GM12878 (cell line): ENCODE data around the gene SCAP. TPM values are rescaled to one million over a fixed set of nuclear protein-coding genes. Genes with fewer than 3 reads are reported as not detected.

ENCODE experiments used
- ATAC-seq: fragments of 200-7000 bp; cut with Tn5 transposase; 3 replicates; pipeline ENCODE4 v1.9.1; 2020; ENCODE audit warnings: mild to moderate bottlenecking, moderate library complexity
- BruUV-seq: library from RNA; stranded (reverse); fragments of 400-500 nt; replicated peaks from 2 replicates; lab custom pipeline; 2021; lab: Mats Ljungman, UMichigan
- CTCF ChIA-PET: fragments of 300-600 bp; sonication (Branson Sonifier 250); formaldehyde crosslinking; extraction: SDS; loops from one replicate; lab custom pipeline; 2021; ENCODE audit warnings: inconsistent platforms; lab: Yijun Ruan, JAX
- POLR2A ChIA-PET: fragments of 350-600 bp; formaldehyde crosslinking; extraction: SDS; loops from one replicate; lab custom pipeline; 2021; ENCODE audit warnings: inconsistent platforms; lab: Charles Lee
- RAD21 ChIA-PET: fragments of 300-600 bp; sonication (Branson Sonifier 250); formaldehyde crosslinking; loops from one replicate; lab custom pipeline; 2023; ENCODE audit warnings: antibody characterized with exemption; ENCODE audit not compliant: unreplicated experiment; lab: Charles Lee
- SMC1A ChIA-PET: fragments of 300-600 bp; sonication (Branson Sonifier 250); formaldehyde crosslinking; loops from one replicate; lab custom pipeline; 2023; ENCODE audit not compliant: unreplicated experiment, uncharacterized antibody; lab: Charles Lee
- DNase-seq: peaks from one replicate; pipeline ENCODE4 v3.0.0-alpha.2; 2011; ENCODE audit warnings: low read depth, low spot score
- FAIRE-seq: peaks from 3 replicates; lab custom pipeline; 2011; peaks lifted over from hg19 to GRCh38; lab: Jason Lieb, UNC
- H2AFZ ChIP-seq: 2 replicates; pipeline ENCODE4 v1.6.0; 2011; ENCODE audit warnings: low read depth, low read length, control low read depth; ENCODE audit not compliant: control insufficient read depth
- H3K27ac ChIP-seq: 2 replicates; pipeline ENCODE4 v1.5.1; 2011; ENCODE audit warnings: control low read depth; ENCODE audit not compliant: control insufficient read depth, insufficient read depth
- H3K27me3 ChIP-seq, 2 experiments: replicated peaks in 1 of 2; 2 replicates each; pipeline versions ENCODE4 v1.6.0 to v1.6.1; 2011; ENCODE audit warnings: low read length in 1 of 2; ENCODE audit not compliant: control insufficient read depth in 2 of 2, insufficient read depth in 2 of 2
- H3K36me3 ChIP-seq, 2 experiments: 2 replicates each; pipeline ENCODE4 v1.5.1; 2011; ENCODE audit warnings: low read length in 1 of 2; ENCODE audit not compliant: control insufficient read depth in 2 of 2, insufficient read depth in 2 of 2
- H3K4me1 ChIP-seq: 2 replicates; pipeline ENCODE4 v1.6.1; 2011; ENCODE audit warnings: mild to moderate bottlenecking, low read length, moderate library complexity, mixed read lengths; ENCODE audit not compliant: control insufficient read depth, insufficient read depth
- H3K4me2 ChIP-seq: 2 replicates; pipeline ENCODE4 v1.6.0; 2011; ENCODE audit warnings: control low read depth; ENCODE audit not compliant: control insufficient read depth, insufficient read depth
- H3K4me3 ChIP-seq: fragments of 200-600 bp; sonication (generic); 2 replicates; pipeline ENCODE4 v1.5.1; 2016
- H3K79me2 ChIP-seq: 2 replicates; pipeline ENCODE4 v1.6.0; 2011; ENCODE audit warnings: low read length; ENCODE audit not compliant: control insufficient read depth, insufficient read depth
- H3K9ac ChIP-seq: 2 replicates; pipeline ENCODE4 v1.8.0; 2011; ENCODE audit warnings: low read length, control low read depth, mixed read lengths; ENCODE audit not compliant: control insufficient read depth, insufficient read depth
- H3K9me3 ChIP-seq: replicated peaks from 3 replicates; pipeline ENCODE4 v1.5.1; 2011; ENCODE audit warnings: mild to moderate bottlenecking, low read length; ENCODE audit not compliant: control insufficient read depth, insufficient read depth
- H4K20me1 ChIP-seq: 2 replicates; pipeline ENCODE4 v1.6.0; 2011; ENCODE audit not compliant: control insufficient read depth, insufficient read depth
- BCL3 ChIP-seq: IDR thresholded peaks from 2 replicates; pipeline ENCODE4 v1.6.1; 2011; ENCODE audit warnings: borderline replicate concordance, low read depth, mild to moderate bottlenecking, moderate library complexity, low read length; ENCODE audit not compliant: insufficient read depth, poor library complexity, severe bottlenecking
- CHD1 ChIP-seq: IDR thresholded peaks from 2 replicates; pipeline ENCODE4 v1.6.1; 2012; ENCODE audit warnings: low read depth, low read length, improper control_type of control experiment
- EED ChIP-seq: sonication (generic); IDR thresholded peaks from 2 replicates; pipeline ENCODE4 v1.6.1; 2016; ENCODE audit warnings: antibody characterized with exemption, low read depth
- GABPA ChIP-seq: IDR thresholded peaks from 2 replicates; pipeline ENCODE4 v1.6.1; 2014; ENCODE audit warnings: antibody characterized with exemption, low read depth, mild to moderate bottlenecking, inconsistent platforms
- JUNB ChIP-seq: IDR thresholded peaks from 2 replicates; pipeline ENCODE4 v1.6.1; 2016; ENCODE audit warnings: antibody characterized with exemption, mild to moderate bottlenecking
- LARP7 ChIP-seq: fragments of 450-650 bp; IDR thresholded peaks from 2 replicates; pipeline ENCODE4 v1.6.1; 2017; ENCODE audit warnings: mild to moderate bottlenecking
- MEF2A ChIP-seq: IDR thresholded peaks from 2 replicates; pipeline ENCODE4 v1.6.1; 2011; ENCODE audit warnings: low read depth, mild to moderate bottlenecking, low read length, moderate library complexity; ENCODE audit not compliant: insufficient read depth
- NFYB ChIP-seq: IDR thresholded peaks from 2 replicates; pipeline ENCODE4 v1.6.1; 2011; ENCODE audit warnings: low read depth, mild to moderate bottlenecking, low read length, improper control_type of control experiment, moderate library complexity; ENCODE audit not compliant: insufficient read depth
- POLR2A ChIP-seq: IDR thresholded peaks from 2 replicates; pipeline ENCODE4 v1.6.1; 2011; ENCODE audit warnings: low read depth, mild to moderate bottlenecking, low read length
- TAF1 ChIP-seq: IDR thresholded peaks from 2 replicates; pipeline ENCODE4 v1.6.1; 2011; ENCODE audit warnings: mild to moderate bottlenecking, low read depth, low read length, borderline replicate concordance
- YBX1 ChIP-seq: fragments of 450-650 bp; IDR thresholded peaks from 2 replicates; pipeline ENCODE4 v1.6.1; 2016; ENCODE audit warnings: antibody characterized with exemption
- ZNF687 ChIP-seq: fragments of 450-650 bp; IDR thresholded peaks from 2 replicates; pipeline ENCODE4 v1.6.1; 2017; ENCODE audit warnings: mild to moderate bottlenecking, moderate library complexity
- WGBS: methylation state at CpG from one replicate; pipeline ENCODE4 v1.1.6; 2016; ENCODE audit warnings: low lambda C conversion rate; ENCODE audit not compliant: insufficient replicate concordance, insufficient coverage; ENCODE audit errors: missing lambda C conversion rate; 5-methylcytosine and 5-hydroxymethylcytosine counted together
- in situ Hi-C: fragments of 300-500 bp; cut with MboI; formaldehyde crosslinking; loops from 9 replicates; pipeline ENCODE4 v1.14.3; 2018; ENCODE audit warnings: mixed read lengths
- intact Hi-C: fragments of 100-400 bp; cut with micrococcal nuclease; formaldehyde crosslinking; loops from one replicate; pipeline ENCODE4 v1.14.2; 2022; ENCODE audit not compliant: unreplicated experiment
- polyA plus RNA-seq, 11 experiments: library from polyadenylated mRNA; depleted of rRNA in 4 of 11; unstranded in 6 of 11; stranded (reverse) in 5 of 11; fragments of >200 nt; fragmentation: Nextera tagmentation in 4 of 11; fragmentation: Illumina TruSeq in 1 of 11; extraction: Ambion mirVana in 4 of 11; extraction: Trizol in 1 of 11; gene quantifications; 1 replicate in 1 of 11; 2 replicates in 10 of 11; pipeline versions ENCODE4 v1.2.1 to v1.2.3, GENCODE V29; 2011 to 2016; ENCODE audit warnings: inconsistent platforms in 2 of 11, missing spikeins in 2 of 11, low read depth in 1 of 11
- total RNA-seq, 4 experiments: library from RNA; depleted of rRNA in 3 of 4; stranded (reverse); fragments of >200 nt in 3 of 4; fragmentation: Illumina TruSeq in 1 of 4; extraction: Trizol in 1 of 4; gene quantifications; 2 replicates each; pipeline versions ENCODE4 v1.2.1 to v1.2.3, GENCODE V29; 2013 to 2021
- TF ChIP-seq, protein P1 (sequence below): fragments of 450-650 bp; IDR thresholded peaks from 2 replicates; pipeline ENCODE4 v1.6.1; 2016; ENCODE audit warnings: mild to moderate bottlenecking
- TF ChIP-seq, protein P2 (sequence below): fragments of 450-650 bp; formaldehyde crosslinking; IDR thresholded peaks from 2 replicates; pipeline ENCODE4 v1.5.0; 2022; ENCODE audit warnings: mild to moderate bottlenecking, missing genetic modification characterization

SCAP gene
- total and polyA plus RNA-seq, 10 of the 15 experiments (the other 5 are each of a cell fraction or from before 2014, with no cell fraction given): 1.5 to 64.1 (median 27.9) TPM

GRCh38 chr3:47469616-47470015, 6.1 kb downstream of the SCAP start:
- SMC1A ChIA-PET: no interaction called here
- no TSS peak for BruUV-seq
- no peak overlapping the region for H3K9ac ChIP-seq
- H3K4me1 ChIP-seq: peaks cover 11% of the 10 kb centered on the region
- POLR2A ChIA-PET: no interaction called here
- peaks cover 57% of the 10 kb centered on the region for H3K79me2 ChIP-seq
- no peak for FAIRE-seq
- no peak overlapping the region for H3K27ac ChIP-seq
- no peak overlapping the region for H2AFZ ChIP-seq
- intact Hi-C loops (no loop called here), in situ Hi-C loops (no loop called here)
- RAD21 ChIA-PET: no interaction called here
- CTCF ChIA-PET: interaction anchor here (1.2 kb wide), 1 partner anchor 48 kb away, joined by 5 read pairs; no protein-coding TSS in a partner anchor
- WGBS: 100% methylated on average over 3 of the region's 3 CpGs
- no peak overlapping the region for H3K4me2 ChIP-seq
- no peak overlapping the region for H3K4me3 ChIP-seq
- H4K20me1 ChIP-seq: no peaks in the 10 kb centered on the region
- H3K9me3 ChIP-seq: peaks cover 17% of the 10 kb centered on the region; the same call in 2 of the 3 replicates
- ATAC-seq: no peak
- H3K27me3 ChIP-seq: no peaks in the 10 kb centered on the region
- H3K36me3 ChIP-seq: no peaks in the 10 kb centered on the region; a peak in 2 of 4 replicates
- DNase-seq: no peak
- TF ChIP-seq EED (no peak), MEF2A (no peak), JUNB (no peak), LARP7 (no peak), POLR2A (no peak), YBX1 (no peak), BCL3 (no peak), ZNF687 (no peak), GABPA (no peak), CHD1 (no peak), NFYB (no peak), TAF1 (no peak)
- TF ChIP-seq, protein P1, sequence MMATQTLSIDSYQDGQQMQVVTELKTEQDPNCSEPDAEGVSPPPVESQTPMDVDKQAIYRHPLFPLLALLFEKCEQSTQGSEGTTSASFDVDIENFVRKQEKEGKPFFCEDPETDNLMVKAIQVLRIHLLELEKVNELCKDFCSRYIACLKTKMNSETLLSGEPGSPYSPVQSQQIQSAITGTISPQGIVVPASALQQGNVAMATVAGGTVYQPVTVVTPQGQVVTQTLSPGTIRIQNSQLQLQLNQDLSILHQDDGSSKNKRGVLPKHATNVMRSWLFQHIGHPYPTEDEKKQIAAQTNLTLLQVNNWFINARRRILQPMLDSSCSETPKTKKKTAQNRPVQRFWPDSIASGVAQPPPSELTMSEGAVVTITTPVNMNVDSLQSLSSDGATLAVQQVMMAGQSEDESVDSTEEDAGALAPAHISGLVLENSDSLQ: no peak
- TF ChIP-seq, protein P2, sequence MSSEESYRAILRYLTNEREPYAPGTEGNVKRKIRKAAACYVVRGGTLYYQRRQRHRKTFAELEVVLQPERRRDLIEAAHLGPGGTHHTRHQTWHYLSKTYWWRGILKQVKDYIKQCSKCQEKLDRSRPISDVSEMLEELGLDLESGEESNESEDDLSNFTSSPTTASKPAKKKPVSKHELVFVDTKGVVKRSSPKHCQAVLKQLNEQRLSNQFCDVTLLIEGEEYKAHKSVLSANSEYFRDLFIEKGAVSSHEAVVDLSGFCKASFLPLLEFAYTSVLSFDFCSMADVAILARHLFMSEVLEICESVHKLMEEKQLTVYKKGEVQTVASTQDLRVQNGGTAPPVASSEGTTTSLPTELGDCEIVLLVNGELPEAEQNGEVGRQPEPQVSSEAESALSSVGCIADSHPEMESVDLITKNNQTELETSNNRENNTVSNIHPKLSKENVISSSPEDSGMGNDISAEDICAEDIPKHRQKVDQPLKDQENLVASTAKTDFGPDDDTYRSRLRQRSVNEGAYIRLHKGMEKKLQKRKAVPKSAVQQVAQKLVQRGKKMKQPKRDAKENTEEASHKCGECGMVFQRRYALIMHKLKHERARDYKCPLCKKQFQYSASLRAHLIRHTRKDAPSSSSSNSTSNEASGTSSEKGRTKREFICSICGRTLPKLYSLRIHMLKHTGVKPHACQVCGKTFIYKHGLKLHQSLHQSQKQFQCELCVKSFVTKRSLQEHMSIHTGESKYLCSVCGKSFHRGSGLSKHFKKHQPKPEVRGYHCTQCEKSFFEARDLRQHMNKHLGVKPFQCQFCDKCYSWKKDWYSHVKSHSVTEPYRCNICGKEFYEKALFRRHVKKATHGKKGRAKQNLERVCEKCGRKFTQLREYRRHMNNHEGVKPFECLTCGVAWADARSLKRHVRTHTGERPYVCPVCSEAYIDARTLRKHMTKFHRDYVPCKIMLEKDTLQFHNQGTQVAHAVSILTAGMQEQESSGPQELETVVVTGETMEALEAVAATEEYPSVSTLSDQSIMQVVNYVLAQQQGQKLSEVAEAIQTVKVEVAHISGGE (CRISPR knock-in tag): no peak
